K562 (cell line): ENCODE results near the gene SEPTIN1. TPM values are rescaled to one million over a fixed set of nuclear protein-coding genes. Genes with fewer than 3 reads are reported as not detected.

ENCODE experiments used
- CREM ChIP-seq: IDR thresholded peaks from 2 replicates; pipeline ENCODE4 v1.6.1; 2014; ENCODE audit warnings: antibody characterized with exemption, low read depth
- CTBP1 ChIP-seq: fragments of 450-650 bp; IDR thresholded peaks from 2 replicates; pipeline ENCODE4 v1.6.1; 2016; ENCODE audit warnings: borderline replicate concordance
- HMGN3 ChIP-seq: IDR thresholded peaks from 2 replicates; pipeline ENCODE4 v1.6.1; 2011; ENCODE audit warnings: borderline replicate concordance, low read depth, mild to moderate bottlenecking, mixed read lengths, low read length; ENCODE audit not compliant: insufficient read length; ENCODE audit errors: extremely low read depth
- HNRNPK ChIP-seq: fragments of 200-400 bp; formaldehyde crosslinking; IDR thresholded peaks from one replicate; pipeline ENCODE4 v1.6.1; 2018; ENCODE audit warnings: mild to moderate bottlenecking, low read depth, low read length; ENCODE audit not compliant: poor library complexity, severe bottlenecking
- ID3 ChIP-seq, 2 experiments: fragments of 250-450 bp in 1 of 2; fragments of 450-650 bp in 1 of 2; sonication (Bioruptor Pico) in 1 of 2; IDR thresholded peaks; 2 replicates each; pipeline versions ENCODE4 v1.6.1 to v1.8.0; 2016 to 2021; ENCODE audit warnings: mild to moderate bottlenecking in 2 of 2, moderate library complexity in 2 of 2, missing compliant biosample characterization in 1 of 2, missing genetic modification characterization in 1 of 2
- KDM4B ChIP-seq, 2 experiments: fragments of 450-650 bp in 1 of 2; sonication (generic) in 1 of 2; IDR thresholded peaks; 2 replicates each; pipeline ENCODE4 v1.6.1; 2016 to 2017; ENCODE audit warnings: borderline replicate concordance in 2 of 2, antibody characterized with exemption in 1 of 2, low read depth in 1 of 2, mild to moderate bottlenecking in 1 of 2
- MTA1 ChIP-seq: fragments of 450-650 bp; IDR thresholded peaks from 2 replicates; pipeline ENCODE4 v1.6.1; 2017; ENCODE audit warnings: borderline replicate concordance
- NEUROD1 ChIP-seq: fragments of 150-350 bp; IDR thresholded peaks from 2 replicates; pipeline ENCODE4 v1.6.1; 2014; ENCODE audit warnings: borderline replicate concordance, low read length, low read depth; ENCODE audit not compliant: partially characterized antibody
- NR0B1 ChIP-seq: fragments of 450-650 bp; IDR thresholded peaks from one replicate; pipeline ENCODE4 v1.6.1; 2018; ENCODE audit warnings: mild to moderate bottlenecking, moderate library complexity; ENCODE audit not compliant: partially characterized antibody
- NR2C2 ChIP-seq, 2 experiments: fragments of 200-800 bp in 1 of 2; sonication (Bioruptor generic) in 1 of 2; sonication (generic) in 1 of 2; formaldehyde crosslinking in 1 of 2; IDR thresholded peaks; 2 replicates each; pipeline versions ENCODE4 v1.6.1 to v1.8.0; 2016 to 2022; ENCODE audit warnings: mild to moderate bottlenecking in 1 of 2, missing compliant biosample characterization in 1 of 2, missing genetic modification characterization in 1 of 2, missing genetic modification reagents in 1 of 2
- POLR2A ChIP-seq: fragments of 450-650 bp; conservative IDR thresholded peaks from 2 replicates; pipeline ENCODE4 v1.6.1; 2016
- SRSF7 ChIP-seq: fragments of 200-400 bp; formaldehyde crosslinking; optimal IDR thresholded peaks from 2 replicates; pipeline ENCODE3; 2017; ENCODE audit warnings: mild to moderate bottlenecking, low read depth, low read length
- ZBTB2 ChIP-seq: fragments of 450-650 bp; IDR thresholded peaks from 2 replicates; pipeline ENCODE4 v1.6.1; 2016; ENCODE audit warnings: antibody characterized with exemption
- ZBTB49 ChIP-seq: sonication (generic); formaldehyde crosslinking; IDR thresholded peaks from 2 replicates; pipeline ENCODE4 v1.8.0; 2022; ENCODE audit warnings: missing genetic modification reagents, mild to moderate bottlenecking, borderline replicate concordance
- ZNF445 ChIP-seq: fragments of 250-450 bp; sonication (Bioruptor Pico); IDR thresholded peaks from 2 replicates; pipeline ENCODE4 v1.4.0; 2020; ENCODE audit warnings: low read depth, mild to moderate bottlenecking, moderate library complexity
- ZNF655 ChIP-seq: fragments of 250-450 bp; sonication (Bioruptor Pico); IDR thresholded peaks from 2 replicates; pipeline ENCODE4 v1.5.0; 2021
- polyA plus RNA-seq, 8 experiments: library from polyadenylated mRNA; depleted of rRNA in 4 of 8; stranded (reverse) in 5 of 8; unstranded in 3 of 8; fragments of >200 nt; fragmentation: Nextera tagmentation in 2 of 8; fragmentation: Illumina TruSeq in 1 of 8; extraction: Ambion mirVana in 2 of 8; extraction: Trizol in 1 of 8; gene quantifications; 2 replicates each; pipeline versions ENCODE4 v1.2.1 to v1.2.3, GENCODE V29; 2011 to 2014; ENCODE audit warnings: inconsistent platforms in 1 of 8, missing spikeins in 1 of 8
- total RNA-seq, 7 experiments: library from RNA; depleted of rRNA in 6 of 7; stranded (reverse); fragments of >200 nt in 6 of 7; fragmentation: Illumina TruSeq in 2 of 7; extraction: Trizol in 2 of 7; gene quantifications; 2 replicates each; pipeline versions ENCODE4 v1.2.1 to v1.2.3, GENCODE V29; 2011 to 2021; ENCODE audit warnings: low replicate concordance in 1 of 7

SEPTIN1 gene
- total and polyA plus RNA-seq, 9 of the 15 experiments (the other 6 are each of a cell fraction or from before 2014, with no cell fraction given) = 0.23 to 5.6 (median 1.7) TPM; not detected in 1

- TF ChIP-seq ZNF445 (CRISPR knock-in tag) = no peak
- no peak for TF ChIP-seq KDM4B (IDR thresholded peaks at IDR 0.05; ENCODE audit: borderline replicate concordance in 2 of 2, low read depth in 1 of 2)
- no peak for TF ChIP-seq NR2C2 (CRISPR knock-in tag; IDR thresholded peaks at IDR 0.05)
- peak; percentile 49; the same call in 1 of the 2 replicates for TF ChIP-seq NR2C2 (tag; IDR thresholded peaks at IDR 0.05)
- no peak for TF ChIP-seq ZNF655 (CRISPR knock-in tag)
- TF ChIP-seq ZBTB49 (CRISPR knock-in tag) = no peak
- TF ChIP-seq SRSF7 = no peak
- peak; percentile 22 for TF ChIP-seq NEUROD1
- peak; percentile 67; the same call in 1 of the 2 replicates for TF ChIP-seq CREM
- TF ChIP-seq MTA1 = no peak
- TF ChIP-seq NR0B1 = no peak
- TF ChIP-seq POLR2A = peak; percentile 68
- peak; percentile 60 for TF ChIP-seq HMGN3
- TF ChIP-seq ID3 (CRISPR knock-in tag; IDR thresholded peaks at IDR 0.05) = no peak
- TF ChIP-seq ID3 (tag; IDR thresholded peaks at IDR 0.05) = peak; percentile 74; the same call in 1 of the 2 replicates
- TF ChIP-seq HNRNPK = peak; percentile 15
- TF ChIP-seq ZBTB2 = no peak
- TF ChIP-seq CTBP1 = peak; percentile 77
These were observed 13.0 kb upstream of the SEPTIN1 start, which contains the start of gene ZNF48 (continued) for GRCh38 chr16:30395155-30395991.
